GM12892 (cell line): ENCODE results near the gene PTK7. TPM values are rescaled to one million over a fixed set of nuclear protein-coding genes. Genes with fewer than 3 reads are reported as not detected.
"Not testable (repeated sequence)": the region's sequence is repeated elsewhere in the genome, so short reads cannot be mapped to it uniquely, and the experiment has no call there.

Experiments used
- DNase-seq: peaks from one replicate; pipeline ENCODE4 v3.0.0; 2011; ENCODE audit not compliant: insufficient read length
- FAIRE-seq: peaks from 2 replicates; lab custom pipeline; 2011; peaks lifted over from hg19 to GRCh38; lab: Jason Lieb, UNC
- POLR2A ChIP-seq: IDR thresholded peaks from 2 replicates; pipeline ENCODE4 v1.6.1; 2011; ENCODE audit warnings: low read depth, low read length, control low read depth
- POLR2AphosphoS5 ChIP-seq: IDR thresholded peaks from 2 replicates; pipeline ENCODE4 v1.6.1; 2011; ENCODE audit warnings: low read depth, low read length, control low read depth
- TAF1 ChIP-seq: IDR thresholded peaks from 2 replicates; pipeline ENCODE4 v1.6.1; 2011; ENCODE audit warnings: low read depth, mild to moderate bottlenecking, control low read depth, low read length, borderline replicate concordance
- polyA plus RNA-seq: library from polyadenylated mRNA; unstranded; fragments of >200 nt; gene quantifications from one replicate; pipeline ENCODE4 v1.2.1, GENCODE V29; 2012; ENCODE audit warnings: missing spikeins, inconsistent platforms; ENCODE audit not compliant: missing spikeins

The PTK7 gene
- polyA plus RNA-seq: 0.83 TPM

- FAIRE-seq (no peak), DNase-seq (no peak)
- TF ChIP-seq POLR2AphosphoS5: no peak
Observed at GRCh38 chr6:43075670-43076463, at the start of gene PTK7. Gene PTK7 (plus strand): TSS chr6:43076314. CDS start chr6:43076489, 175 bp downstream.

- DNase-seq: no peak
- no peak for FAIRE-seq
- no peak for TF ChIP-seq POLR2AphosphoS5
- no peak for TF ChIP-seq TAF1
- no peak for TF ChIP-seq POLR2A
Observed at GRCh38 chr6:43026365-43026764, 49.7 kb upstream of the PTK7 start.

GRCh38 chr6:43029120-43029519 is 47.0 kb upstream of the PTK7 start:
- FAIRE-seq (no peak), DNase-seq (no peak)
- TF ChIP-seq POLR2AphosphoS5 (no peak), POLR2A (no peak), TAF1 (no peak)

GRCh38 chr6:43032326-43032725 is 43.8 kb upstream of the PTK7 start:
- no peak for TF ChIP-seq POLR2A
- no peak for TF ChIP-seq POLR2AphosphoS5
- TF ChIP-seq TAF1: no peak
- DNase-seq: no peak
- FAIRE-seq: no peak

GRCh38 chr6:43033496-43034189 is 42.5 kb upstream of the PTK7 start:
- no peak for FAIRE-seq
- no peak for TF ChIP-seq POLR2AphosphoS5
- TF ChIP-seq POLR2A: no peak
- TF ChIP-seq TAF1: no peak
- no peak for DNase-seq

GRCh38 chr6:43034190-43034525 is 42.0 kb upstream of the PTK7 start:
- no peak for TF ChIP-seq POLR2A
- TF ChIP-seq TAF1: no peak
- no peak for TF ChIP-seq POLR2AphosphoS5
- FAIRE-seq (no peak), DNase-seq (no peak)

- DNase-seq (no peak), FAIRE-seq (no peak)
- TF ChIP-seq POLR2A (no peak), TAF1 (no peak), POLR2AphosphoS5 (no peak)
Observed at GRCh38 chr6:43035495-43036194, 40.5 kb upstream of the PTK7 start.

- TF ChIP-seq TAF1 (no peak), POLR2AphosphoS5 (no peak), POLR2A (no peak)
- FAIRE-seq (no peak), DNase-seq (no peak)
Observed at GRCh38 chr6:43036712-43037111, 39.4 kb upstream of the PTK7 start.

- TF ChIP-seq TAF1: no peak
- TF ChIP-seq POLR2AphosphoS5: no peak
- no peak for TF ChIP-seq POLR2A
- FAIRE-seq (no peak), DNase-seq (no peak)
Observed at GRCh38 chr6:43037197-43037596, 38.9 kb upstream of the PTK7 start.

- TF ChIP-seq TAF1: no peak
- TF ChIP-seq POLR2A: no peak
- no peak for TF ChIP-seq POLR2AphosphoS5
- FAIRE-seq (no peak), DNase-seq (no peak)
Observed at GRCh38 chr6:43037706-43038105, 38.4 kb upstream of the PTK7 start.

GRCh38 chr6:43038727-43039126 is 37.4 kb upstream of the PTK7 start:
- TF ChIP-seq POLR2AphosphoS5 (no peak), POLR2A (no peak), TAF1 (no peak)
- DNase-seq (no peak), FAIRE-seq (no peak)

- TF ChIP-seq POLR2A (no peak), POLR2AphosphoS5 (no peak), TAF1 (no peak)
- DNase-seq (no peak), FAIRE-seq (no peak)
Observed at GRCh38 chr6:43040542-43041257, 35.4 kb upstream of the PTK7 start.

- FAIRE-seq, DNase-seq: not testable (repeated sequence)
Observed at GRCh38 chr6:43041475-43041874, 34.6 kb upstream of the PTK7 start.
